Neural progenitor cell (in vitro differentiated cells): ENCODE results near the gene IRAK3.

Experiments used
- EZH2 ChIP-seq: fragments of 200-600 bp; sonication (generic); IDR thresholded peaks from 2 replicates; pipeline ENCODE4 v1.6.1; 2017; ENCODE audit warnings: antibody characterized with exemption, mild to moderate bottlenecking, moderate library complexity
- EZH2phosphoT487 ChIP-seq: fragments of 200-600 bp; sonication (generic); IDR thresholded peaks from 2 replicates; pipeline ENCODE4 v1.6.1; 2017; ENCODE audit warnings: antibody characterized with exemption
- TF ChIP-seq, protein P1 (sequence below): fragments of 200-600 bp; sonication (generic); IDR thresholded peaks from 2 replicates; pipeline ENCODE4 v1.5.1; 2017; ENCODE audit warnings: antibody characterized with exemption, mild to moderate bottlenecking

DNA sequence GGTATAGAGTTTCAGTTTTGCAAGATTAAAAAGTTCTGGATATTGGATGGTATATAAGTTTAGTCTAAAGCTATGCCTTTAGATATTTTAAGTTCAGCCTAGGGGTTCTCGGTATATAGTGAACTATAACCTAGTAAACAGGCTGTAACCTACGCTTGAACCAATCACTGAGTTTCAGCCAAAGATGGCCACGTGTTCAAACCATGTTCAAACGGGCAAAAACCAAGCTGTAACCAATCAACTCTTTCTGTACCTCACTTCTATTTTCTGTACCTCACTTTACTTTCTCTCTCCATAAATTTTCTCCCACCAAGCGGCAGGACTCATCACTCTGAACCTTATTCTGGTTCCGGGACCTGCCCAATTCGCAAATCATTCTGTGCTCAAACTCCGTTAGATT is 20.6 kb upstream of the IRAK3 start:
- TF ChIP-seq, protein P1, sequence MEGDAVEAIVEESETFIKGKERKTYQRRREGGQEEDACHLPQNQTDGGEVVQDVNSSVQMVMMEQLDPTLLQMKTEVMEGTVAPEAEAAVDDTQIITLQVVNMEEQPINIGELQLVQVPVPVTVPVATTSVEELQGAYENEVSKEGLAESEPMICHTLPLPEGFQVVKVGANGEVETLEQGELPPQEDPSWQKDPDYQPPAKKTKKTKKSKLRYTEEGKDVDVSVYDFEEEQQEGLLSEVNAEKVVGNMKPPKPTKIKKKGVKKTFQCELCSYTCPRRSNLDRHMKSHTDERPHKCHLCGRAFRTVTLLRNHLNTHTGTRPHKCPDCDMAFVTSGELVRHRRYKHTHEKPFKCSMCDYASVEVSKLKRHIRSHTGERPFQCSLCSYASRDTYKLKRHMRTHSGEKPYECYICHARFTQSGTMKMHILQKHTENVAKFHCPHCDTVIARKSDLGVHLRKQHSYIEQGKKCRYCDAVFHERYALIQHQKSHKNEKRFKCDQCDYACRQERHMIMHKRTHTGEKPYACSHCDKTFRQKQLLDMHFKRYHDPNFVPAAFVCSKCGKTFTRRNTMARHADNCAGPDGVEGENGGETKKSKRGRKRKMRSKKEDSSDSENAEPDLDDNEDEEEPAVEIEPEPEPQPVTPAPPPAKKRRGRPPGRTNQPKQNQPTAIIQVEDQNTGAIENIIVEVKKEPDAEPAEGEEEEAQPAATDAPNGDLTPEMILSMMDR = no peak
- TF ChIP-seq EZH2 (no peak), EZH2phosphoT487 (no peak)
